Measurements from ENCODE around the gene PRRX2.

The PRRX2 gene

GRCh38 chr9:129752900-129753729, 87.7 kb downstream of the PRRX2 start, which contains the start of gene PTGES:
TSS of gene PTGES (minus strand) at chr9:129753042. CDS start at chr9:129753012, 30 bp downstream.
- Mint-ChIP-seq H3K9me3 (no peaks in the 10 kb centered on the region), H3K27me3 (ENCODE audit: low read depth) (peaks cover 16% of the 10 kb centered on the region), H3K4me1 (peaks cover 22% of the 10 kb centered on the region), H3K36me3 (ENCODE audit: low read depth) (no peaks in the 10 kb centered on the region), H3K4me3 (peak within 1 kb of the TSS; percentile 73 to 80 (median 76)), H3K27ac (peak within 1 kb of the TSS in 2 of 3 experiments; percentile 40 to 50)
- TF ChIP-seq CTCF (IDR thresholded peaks at IDR 0.05; ENCODE audit: unreplicated experiment in 3 of 3) = no peak

- H3K27me3 Mint-ChIP-seq (ENCODE audit: low read depth) = peaks cover 19% of the 10 kb centered on the region
- H3K4me3 Mint-ChIP-seq = no peak overlapping the region
These were observed 89.7 kb downstream of the PRRX2 start for GRCh38 chr9:129755151-129755550.

GRCh38 chr9:129756191-129756590, 90.7 kb downstream of the PRRX2 start:
- peaks cover 29% of the 10 kb centered on the region for H3K4me1 Mint-ChIP-seq
- TF ChIP-seq CTCF (IDR thresholded peaks at IDR 0.05; ENCODE audit: unreplicated experiment in 3 of 3) = no peak

More at GRCh38 chr9:129755151-129755550, 89.7 kb downstream of the PRRX2 start:
- H3K36me3 Mint-ChIP-seq (ENCODE audit: low read depth) = no peaks in the 10 kb centered on the region
- H3K9me3 Mint-ChIP-seq = no peaks in the 10 kb centered on the region
- peaks cover 27% of the 10 kb centered on the region for H3K4me1 Mint-ChIP-seq
- H3K27ac Mint-ChIP-seq = no peak overlapping the region
- no peak for TF ChIP-seq CTCF (IDR thresholded peaks at IDR 0.05; ENCODE audit: unreplicated experiment in 3 of 3)

GRCh38 chr9:129757045-129757444, 91.6 kb downstream of the PRRX2 start:
- Mint-ChIP-seq H3K27me3 (ENCODE audit: low read depth) (peaks cover 15% of the 10 kb centered on the region), H3K9me3 (no peaks in the 10 kb centered on the region), H3K4me3 (no peak overlapping the region), H3K36me3 (ENCODE audit: low read depth) (no peaks in the 10 kb centered on the region), H3K27ac (no peak overlapping the region), H3K4me1 (peaks cover 33% of the 10 kb centered on the region)
- TF ChIP-seq CTCF (IDR thresholded peaks at IDR 0.05; ENCODE audit: unreplicated experiment in 3 of 3) = no peak

More at GRCh38 chr9:129756191-129756590, 90.7 kb downstream of the PRRX2 start:
- no peak overlapping the region for H3K4me3 Mint-ChIP-seq
- H3K36me3 Mint-ChIP-seq (ENCODE audit: low read depth) = no peaks in the 10 kb centered on the region
- H3K27me3 Mint-ChIP-seq (ENCODE audit: low read depth) = peaks cover 15% of the 10 kb centered on the region
- no peaks in the 10 kb centered on the region for H3K9me3 Mint-ChIP-seq
- H3K27ac Mint-ChIP-seq = no peak overlapping the region

- Mint-ChIP-seq H3K4me3 (no peak overlapping the region), H3K27ac (peak overlapping the region in 2 of 3 experiments; percentile 28 to 47), H3K4me1 (peaks cover 24% of the 10 kb centered on the region), H3K9me3 (no peaks in the 10 kb centered on the region), H3K36me3 (ENCODE audit: low read depth) (no peaks in the 10 kb centered on the region), H3K27me3 (ENCODE audit: low read depth) (peaks cover 11% of the 10 kb centered on the region)
- TF ChIP-seq CTCF (IDR thresholded peaks at IDR 0.05; ENCODE audit: unreplicated experiment in 3 of 3) = no peak
These were observed 93.9 kb downstream of the PRRX2 start for GRCh38 chr9:129759319-129759718.
